Stimulated activated CD4-positive, alpha-beta T cell treated with anti-CD3 and anti-CD28 coated beads, Interleukin-4, amount 100 ng/mL, for 1 hour (primary cell): ENCODE measurements around the gene SLC2A3.
"Not testable (repeated sequence)": the region's sequence is repeated elsewhere in the genome, so short reads cannot be mapped to it uniquely, and the experiment has no call there.

Experiments used
- DNase-seq: peaks from one replicate; pipeline ENCODE4 v3.0.0-alpha.2; 2020

The SLC2A3 gene

DNA sequence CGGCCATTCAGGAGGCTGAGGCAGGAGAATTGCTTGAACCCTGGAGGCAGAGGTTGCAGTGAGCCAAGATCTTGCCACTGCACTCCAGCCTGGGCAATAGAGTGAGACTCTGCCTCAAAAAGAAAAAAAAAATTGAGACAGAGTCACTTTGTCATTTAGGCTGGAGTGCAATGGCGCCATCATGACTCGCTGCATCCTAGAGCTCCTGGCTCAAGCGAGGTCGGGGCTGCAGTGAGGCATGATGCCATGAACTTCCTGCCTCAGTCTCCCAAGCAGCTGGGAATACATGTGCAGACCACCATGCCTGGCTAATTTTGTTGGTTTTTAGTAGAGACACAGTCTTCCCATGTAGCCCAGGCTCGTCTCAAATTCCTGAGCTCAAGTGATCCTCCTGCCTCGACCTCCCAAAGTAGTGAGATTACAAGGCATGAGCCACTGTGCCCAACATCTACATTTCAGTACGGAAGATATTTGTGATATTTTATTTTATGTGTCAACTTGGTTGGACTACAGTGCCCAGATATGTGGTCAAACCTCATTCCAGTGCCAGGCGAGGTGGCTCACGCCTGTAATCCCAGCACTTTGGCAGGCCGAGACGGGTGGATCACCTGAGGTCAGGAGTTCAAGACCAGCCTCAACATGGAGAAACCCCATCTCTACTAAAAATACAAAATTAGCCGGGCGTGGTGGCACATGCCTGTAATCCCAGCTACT, 14.4 kb upstream of the SLC2A3 start:
- DNase-seq: not testable (repeated sequence)

DNA sequence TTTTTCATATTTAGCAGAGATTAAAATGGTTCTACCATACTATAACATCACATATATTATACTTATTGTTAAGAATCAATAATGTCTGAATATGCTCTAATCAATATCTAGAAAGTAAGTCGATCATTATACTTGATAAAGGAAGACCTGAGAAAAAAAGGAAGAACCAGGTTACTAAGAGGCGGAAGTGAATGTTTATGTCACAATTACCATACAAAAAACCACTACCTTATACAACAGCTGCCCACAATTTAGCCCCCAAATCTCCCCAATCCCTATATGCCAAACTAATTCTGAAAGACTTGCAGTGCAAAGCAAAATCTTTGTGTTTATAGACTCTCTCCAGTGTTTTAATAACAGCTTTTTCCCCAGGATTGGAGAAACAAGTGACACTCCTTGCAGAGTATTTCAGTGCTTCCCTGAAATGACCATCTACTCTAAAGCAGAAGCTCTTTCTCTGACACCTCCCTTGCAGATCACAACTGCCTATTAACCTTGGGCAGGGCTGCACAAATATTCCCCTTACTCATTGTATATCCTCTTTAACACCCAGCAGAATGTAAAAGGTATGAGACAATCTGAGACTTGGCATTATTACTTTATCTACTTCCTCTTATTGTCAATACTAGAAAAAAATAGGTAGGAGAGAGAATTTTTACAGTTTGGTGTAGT, 12.7 kb upstream of the SLC2A3 start:
- DNase-seq: no peak

DNA sequence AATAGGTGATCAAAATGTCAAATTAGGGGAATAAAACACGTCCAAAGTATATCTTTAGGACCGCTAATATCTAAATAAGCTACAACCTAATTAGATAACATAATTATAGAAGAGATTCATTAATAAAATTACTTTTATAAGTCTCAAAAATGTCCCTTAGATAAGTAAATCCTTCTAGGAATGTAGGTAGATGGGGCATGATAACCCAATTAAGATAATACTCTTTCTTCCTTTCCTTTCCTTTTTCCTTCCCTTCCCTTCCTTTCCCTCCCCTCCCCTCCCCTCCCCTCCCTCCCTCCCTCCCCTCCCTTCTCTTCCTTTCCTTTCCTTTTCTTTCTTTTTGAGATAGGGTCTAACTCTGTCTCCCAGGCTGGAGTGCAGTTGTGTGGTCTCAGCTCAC, 11.0 kb upstream of the SLC2A3 start:
- DNase-seq: no peak

DNA sequence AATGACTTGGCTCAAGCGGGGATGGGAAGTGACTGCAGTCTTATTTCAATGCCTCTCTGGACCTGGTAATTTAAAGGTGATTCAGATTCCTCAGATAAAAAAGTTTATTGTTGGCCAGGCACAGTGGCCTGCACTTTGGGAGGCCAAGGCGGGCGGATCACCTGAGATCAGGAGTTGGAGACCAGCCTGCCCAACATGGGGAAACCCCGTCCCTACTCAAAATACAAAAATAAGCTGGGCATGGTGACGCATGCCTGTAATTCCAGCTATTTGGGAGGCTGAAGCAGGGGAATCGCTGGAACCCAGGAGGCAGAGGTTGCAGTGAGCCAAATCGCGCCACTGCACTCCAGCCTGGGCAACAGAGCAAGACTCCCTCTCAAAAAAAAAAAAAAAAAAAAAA, 8.8 kb upstream of the SLC2A3 start:
- not testable (repeated sequence) for DNase-seq

DNA sequence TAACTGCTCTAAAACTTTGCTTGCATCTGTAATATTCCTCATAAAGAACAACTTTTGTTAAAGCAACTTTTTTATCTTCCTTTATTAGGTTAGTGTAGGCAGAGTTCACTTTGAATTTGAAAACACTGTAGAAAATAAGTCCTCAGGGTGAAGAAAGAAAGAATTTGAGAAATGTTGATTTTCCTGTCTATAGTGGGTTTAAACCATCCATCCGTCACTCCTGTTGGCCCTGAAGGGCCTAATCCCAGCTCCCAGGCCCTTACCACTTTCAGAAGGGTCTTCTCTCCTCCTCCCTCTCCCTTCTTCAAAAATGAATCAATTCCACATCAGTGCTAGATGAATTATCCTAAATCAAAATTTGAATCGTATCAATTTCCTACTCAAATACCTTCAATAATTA, 4.9 kb upstream of the SLC2A3 start:
- no peak for DNase-seq

DNA sequence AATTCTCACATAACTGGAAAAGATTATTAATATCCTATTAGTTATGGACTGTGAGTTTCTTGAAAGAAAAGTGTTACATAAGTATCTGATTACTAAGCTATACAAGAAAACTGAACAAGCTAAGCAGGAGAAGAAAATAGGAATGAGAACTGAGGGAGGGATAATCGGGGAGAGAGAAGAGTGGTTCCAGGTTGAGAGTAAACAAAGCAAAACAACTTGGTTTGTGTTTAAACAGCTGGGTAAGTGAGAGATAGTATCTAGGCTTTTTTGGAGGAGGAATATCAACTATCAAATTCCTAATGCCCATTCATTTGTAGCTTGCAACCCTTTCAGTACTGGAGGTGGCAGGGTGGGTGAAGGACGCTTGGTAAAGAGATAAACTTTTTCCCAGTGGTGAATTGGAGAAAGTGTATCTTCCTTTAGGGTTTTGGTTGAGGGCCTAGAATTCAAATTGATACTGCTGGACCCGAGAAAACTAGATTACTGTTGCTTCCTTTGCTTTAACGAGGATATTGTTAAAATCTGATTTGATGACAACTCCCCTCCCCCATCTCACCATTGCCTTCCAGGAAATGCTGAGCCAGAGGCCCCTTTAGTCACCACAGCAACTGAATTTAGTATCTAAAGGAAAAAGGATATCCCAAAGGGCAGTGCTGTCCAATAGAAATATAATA, 2.0 kb upstream of the SLC2A3 start:
- DNase-seq: no peak

DNA sequence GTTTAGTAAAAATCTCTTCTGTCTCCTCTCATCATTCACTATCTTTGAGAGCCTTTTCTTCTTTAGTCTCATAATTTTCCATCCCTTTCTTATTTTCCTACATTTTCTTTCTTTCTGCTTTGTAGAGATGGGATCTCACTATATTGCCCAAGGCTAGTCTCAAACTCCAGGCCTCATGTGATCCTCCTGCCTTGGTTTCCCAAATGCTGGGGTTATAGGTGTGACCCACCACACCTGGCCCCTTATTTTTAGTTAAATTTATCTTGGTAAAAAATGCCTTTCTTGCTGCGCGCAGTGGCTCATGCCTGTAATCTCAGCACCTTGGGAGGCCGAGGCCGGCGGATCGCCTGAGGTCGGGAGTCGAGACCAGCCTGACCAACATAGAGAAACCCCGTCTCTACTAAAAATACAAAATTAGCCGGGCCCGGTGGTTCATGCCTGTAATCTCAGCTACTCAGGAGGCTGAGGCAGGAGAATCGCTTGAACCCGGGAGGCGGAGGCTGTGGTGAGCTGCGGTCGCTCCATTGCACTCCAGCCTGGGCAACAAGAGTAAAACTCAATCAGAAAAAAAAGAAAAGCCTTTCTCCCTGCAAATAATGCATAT, 996 bp downstream of the SLC2A3 start:
- peak; percentile 13 for DNase-seq

DNA sequence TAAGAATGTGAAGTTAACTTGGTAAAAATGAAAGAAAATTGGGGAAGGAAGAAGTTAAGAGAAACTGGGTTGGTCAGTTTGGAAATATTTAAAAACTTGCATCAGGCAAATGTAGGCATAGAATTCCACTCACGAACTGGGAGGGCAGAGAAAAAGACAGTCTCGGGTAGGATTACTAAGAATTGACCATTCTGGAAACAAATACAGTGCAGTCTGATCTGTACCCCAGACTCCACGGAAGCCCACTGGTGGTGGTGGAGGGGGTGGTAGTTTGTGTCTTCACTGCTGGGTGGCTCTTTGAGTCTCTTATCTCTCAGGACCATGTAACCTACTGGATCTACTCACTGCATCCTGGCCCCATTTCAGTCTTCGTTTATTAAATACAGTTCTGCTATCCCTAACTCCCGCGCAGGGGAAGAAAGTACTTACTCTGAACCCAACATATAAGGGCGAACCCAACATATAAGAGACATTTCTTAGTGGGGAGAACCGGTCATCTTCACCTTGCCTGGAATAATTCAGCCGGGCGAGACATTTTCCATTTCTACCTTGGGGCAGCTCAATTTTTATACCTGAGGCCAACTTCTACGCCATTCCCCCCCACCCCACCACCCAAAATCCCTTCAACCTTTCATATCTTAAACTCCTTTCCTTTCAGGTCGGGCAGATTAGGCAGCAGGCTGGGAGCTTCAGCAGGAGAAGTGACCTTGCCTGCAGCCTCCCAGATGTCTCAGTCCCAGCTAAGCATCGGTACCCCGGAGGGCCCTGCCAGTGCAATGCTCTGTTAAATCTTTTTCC, 1.7 kb downstream of the SLC2A3 start:
- no peak for DNase-seq

DNA sequence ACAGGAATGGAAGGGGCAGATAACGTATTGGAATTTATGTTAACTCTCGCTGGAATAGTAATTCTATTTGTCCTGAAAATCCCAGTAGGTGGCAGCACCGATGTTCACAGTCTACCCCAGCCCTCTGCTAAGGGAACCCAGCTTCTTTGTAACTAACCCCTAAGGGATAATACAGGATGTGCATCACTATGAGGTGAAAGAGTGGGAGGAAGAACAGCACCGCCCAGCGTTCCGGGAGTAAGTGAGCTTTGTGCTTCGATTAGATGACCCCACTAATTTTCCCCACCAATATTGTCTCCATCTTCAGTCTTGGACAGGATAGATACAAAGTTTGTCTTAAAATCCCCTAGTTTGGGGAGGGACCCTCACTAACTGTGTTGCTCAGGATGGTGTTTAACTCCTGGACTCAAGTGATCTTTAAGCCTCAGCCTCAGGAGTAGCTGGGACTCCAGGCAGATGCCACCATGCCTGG, 2.7 kb downstream of the SLC2A3 start:
- DNase-seq: peak; percentile 74

DNA sequence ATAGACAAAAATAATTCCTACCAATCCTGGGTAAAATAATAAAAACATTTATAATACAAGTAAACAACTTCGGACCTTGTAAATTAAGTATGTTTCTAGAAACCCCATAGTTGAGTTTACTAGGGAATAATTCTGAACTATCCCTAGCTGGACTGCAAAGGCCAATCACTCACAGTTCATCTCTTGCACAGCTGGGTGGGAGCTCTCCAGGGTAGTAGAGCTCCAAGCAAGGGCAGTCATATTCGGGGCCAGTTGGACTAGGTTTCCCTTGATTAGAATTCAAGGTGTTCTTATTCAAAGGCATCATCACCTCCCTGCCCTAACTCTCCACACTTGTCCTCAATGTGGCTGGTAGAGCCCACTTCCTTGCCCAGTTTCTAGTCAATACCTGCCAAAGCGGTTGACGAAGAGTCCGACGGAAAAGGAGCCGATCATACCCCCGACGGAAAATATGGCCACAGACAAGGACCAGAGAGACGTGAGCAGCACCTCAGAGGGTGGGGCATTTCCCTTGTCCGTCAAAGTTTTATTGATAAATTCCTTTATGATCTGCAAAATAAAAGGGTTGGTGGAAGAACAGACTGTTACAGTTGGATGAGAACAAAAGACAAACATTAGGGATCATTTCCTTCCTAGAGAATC, 3.3 kb downstream of the SLC2A3 start:
- DNase-seq: not testable (repeated sequence)

DNA sequence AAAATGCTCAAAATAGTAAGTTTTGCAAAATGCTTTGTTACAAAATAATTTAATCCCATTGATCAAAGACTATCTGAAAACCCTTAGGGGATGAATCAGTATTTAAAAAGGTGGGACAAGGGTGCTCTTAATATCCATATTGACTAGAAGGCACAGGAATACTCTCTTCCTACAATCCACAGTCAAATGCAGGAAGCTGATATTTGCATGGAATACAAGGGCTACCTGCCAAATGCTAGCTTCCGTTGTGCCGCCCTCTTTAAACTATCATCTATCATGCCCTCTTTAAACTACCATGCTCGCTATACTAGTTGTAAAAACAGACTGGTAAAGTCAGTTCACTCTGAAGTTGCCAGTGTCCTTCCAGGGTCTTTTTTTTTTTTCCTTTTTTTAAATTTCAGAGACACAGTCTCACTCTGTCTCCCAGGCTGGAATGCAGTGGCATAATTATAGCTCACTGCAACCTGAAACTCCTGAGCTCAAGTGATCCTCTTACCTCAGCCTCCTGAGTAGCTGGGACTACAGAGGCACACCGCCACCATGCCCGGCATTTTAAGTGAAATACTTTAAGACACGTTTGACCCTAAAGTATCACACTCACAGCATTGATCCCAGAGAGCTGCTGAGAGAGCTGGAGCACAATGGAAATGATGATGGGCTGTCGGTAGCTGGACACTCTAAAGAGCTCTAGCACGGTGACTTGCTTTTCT, 6.7 kb downstream of the SLC2A3 start:
- DNase-seq: no peak

DNA sequence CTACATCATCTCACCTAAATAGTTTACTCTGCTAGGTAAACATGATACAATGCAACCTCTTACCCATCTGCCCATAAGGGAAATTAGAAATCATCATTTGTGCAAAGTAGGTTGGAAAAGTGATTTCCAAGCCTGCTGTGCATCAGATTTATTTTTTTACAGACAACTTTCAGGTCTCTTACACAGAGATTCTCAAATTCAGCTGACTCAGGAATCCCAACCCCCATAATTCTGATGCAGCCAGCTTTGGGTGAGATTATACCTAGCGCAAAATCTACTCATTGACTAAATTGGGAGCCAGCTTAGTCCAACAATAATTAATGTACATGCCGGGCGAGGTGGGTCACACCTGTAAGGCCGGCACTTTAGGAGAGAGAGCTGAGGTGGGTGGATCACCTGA, 8.5 kb downstream of the SLC2A3 start:
- no peak for DNase-seq

DNA sequence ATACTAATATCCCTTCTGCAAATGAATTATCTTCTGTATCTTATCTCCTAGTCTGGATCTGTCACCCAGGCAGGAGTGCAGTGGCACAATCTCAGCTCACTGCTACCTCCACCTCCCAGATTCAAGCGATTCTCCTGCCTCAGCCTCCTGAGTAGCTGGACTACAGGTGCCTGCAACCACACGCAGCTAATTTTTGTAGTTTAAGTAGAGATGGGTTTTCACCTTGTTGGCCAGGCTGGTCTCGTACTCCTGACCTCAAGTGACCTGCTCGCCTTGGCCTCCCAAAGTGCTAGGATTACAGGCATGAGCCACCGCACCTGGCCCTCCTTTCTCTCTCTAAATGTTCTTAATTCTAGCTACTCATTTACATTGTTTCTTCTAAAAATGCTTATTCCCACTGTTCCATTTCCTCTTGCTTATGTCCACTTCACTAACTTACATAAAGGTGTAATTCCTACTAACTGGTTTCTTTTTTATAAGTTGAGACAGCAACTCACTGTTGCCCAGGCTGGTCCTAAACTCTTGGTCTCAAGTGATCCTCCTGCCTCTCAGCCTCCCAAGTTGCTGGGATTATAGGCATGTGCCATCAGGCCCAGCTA, 9.8 kb downstream of the SLC2A3 start:
- not testable (repeated sequence) for DNase-seq

DNA sequence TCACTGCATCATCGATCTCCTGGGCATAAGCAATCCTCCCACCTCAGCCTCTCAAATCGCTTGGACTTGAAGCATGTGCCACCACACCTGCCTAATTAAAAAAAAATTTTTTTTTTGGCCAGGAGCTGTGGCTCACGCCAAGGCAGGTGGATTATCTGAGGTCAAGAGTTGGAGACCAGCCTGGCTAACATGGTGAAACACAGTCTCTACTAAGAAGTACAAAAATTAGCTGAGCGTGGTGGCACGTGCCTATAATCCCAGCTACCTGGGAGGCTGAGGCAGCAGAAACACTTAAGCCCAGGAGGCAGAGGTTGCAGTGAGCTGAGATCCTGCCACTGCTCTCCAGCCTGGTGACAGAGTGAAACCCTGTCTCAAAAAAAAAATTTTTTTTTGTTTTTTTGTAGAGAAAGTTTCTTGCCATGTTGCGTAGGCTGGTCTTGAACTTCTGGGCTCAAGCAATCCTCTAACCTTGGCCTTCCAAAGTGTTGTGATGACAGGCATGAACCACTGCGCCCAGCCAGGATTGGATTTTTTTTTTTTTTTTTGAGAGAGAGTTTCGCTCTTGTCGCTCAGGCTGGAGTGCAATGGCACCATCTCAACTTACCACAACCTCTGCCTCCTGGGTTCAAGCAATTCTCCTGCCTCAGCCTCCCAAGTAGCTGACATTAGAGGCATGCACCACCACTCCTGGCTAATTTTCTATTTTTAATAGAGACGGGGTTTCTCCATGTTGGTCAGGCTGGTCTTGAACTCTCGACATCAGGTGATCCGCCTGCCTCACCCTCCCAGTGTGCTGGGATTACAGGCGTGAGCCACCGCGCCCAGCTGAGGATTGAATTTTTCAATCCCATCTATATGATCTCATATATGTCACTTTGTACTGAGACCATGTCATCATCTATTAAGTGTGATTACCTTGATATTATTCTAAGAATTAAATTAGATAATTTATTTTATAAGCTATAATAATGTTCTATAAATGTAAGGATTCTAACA, 12.4 kb downstream of the SLC2A3 start:
- DNase-seq: no peak

DNA sequence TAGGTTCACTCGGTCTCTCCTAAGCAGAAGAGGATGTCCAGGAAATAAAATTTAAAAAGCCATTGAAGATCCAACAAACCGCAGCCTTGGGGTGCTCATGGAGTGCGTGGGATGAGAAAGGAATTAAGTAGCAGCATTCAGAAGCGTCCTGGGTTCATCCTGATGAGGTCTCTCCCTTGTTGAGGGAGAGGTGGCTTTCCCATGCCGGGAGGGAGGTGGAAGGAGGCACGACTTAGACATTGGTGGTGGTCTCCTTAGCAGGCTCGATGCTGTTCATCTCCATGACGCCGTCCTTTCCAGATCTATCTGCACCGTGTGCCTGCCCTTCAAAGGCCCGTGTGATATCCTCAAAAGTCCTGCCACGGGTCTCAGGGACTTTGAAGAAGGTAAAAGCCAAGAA, 14.8 kb downstream of the SLC2A3 start:
- DNase-seq: not testable (repeated sequence)

DNA sequence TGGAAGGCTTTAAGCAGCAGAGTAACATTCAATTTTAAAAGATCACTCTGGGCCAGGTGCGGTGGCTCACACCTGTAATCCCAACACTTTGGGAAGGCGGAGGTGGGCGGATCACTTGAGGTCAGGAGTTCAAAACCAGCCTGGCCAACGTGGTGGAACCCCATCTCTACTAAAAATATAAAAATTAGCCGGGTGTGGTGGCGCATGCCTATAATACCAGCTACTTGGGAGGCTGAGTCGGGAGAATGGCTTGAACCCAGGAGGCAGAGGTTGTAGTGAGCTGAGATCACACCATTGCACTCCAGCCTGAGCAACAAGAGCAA, 17.8 kb downstream of the SLC2A3 start:
- DNase-seq: not testable (repeated sequence)

DNA sequence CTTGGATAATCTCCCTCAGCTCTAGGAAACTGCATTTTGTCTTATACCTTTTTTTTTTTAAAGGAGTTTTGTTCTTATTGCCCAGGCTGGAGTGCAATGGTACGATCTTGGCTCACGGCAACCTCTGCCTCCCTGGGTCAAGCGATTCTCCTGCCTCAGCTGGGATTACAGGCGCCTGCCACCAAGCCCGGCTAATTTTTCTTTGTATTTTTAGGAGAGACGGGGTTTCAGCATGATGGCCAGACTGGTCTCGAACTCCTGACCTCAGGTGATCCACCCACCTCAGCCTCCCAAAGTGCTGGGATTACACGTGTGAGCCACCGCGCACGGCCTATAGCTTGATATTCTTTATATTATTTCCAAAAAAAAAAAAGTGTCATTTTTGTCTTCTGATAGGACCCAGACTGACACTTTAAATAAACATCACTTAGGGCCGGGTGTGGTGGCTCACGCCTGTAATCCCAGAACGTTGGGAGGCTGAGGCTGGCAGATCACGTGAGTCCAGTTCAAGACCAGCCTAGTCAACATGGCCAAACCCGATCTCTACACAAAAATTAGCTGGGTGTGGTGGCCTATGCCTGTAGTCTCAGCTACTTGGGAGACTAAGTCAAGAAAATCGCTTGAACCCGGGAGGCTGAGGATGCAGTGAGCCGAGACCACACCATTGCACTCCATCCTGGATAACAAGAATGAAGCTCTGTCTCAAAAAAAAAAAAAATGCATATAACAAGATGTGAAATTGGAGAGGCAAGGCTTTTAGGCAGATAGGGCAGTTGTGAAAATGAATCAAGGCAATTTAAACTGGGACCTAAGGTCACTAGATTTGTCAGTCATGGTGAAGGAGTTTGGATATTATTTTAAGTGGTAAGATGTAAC, 18.4 kb downstream of the SLC2A3 start:
- DNase-seq: no peak

DNA sequence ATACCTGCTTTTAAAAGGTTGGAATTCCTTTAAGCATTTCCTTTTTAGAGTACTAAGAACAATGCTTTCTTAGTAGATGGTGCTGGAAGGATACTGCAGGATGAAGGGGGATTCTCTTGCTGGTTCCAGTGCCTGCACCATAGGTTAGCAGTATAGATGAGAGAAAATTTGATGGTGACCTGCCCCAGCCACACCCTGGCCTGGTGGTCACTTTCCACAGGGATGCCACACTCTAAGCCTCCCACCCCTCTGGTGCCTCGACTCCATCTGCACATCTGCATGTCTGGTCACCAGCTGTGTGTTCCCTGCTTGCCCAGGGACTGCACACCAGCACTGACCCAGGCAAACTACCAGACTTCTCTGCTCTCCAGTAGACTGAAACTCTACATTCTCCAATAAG, 19.1 kb downstream of the SLC2A3 start:
- DNase-seq: no peak
